Stimulated activated CD4-positive, alpha-beta T cell treated with anti-CD3 and anti-CD28 coated beads, Interleukin-1b, Interleukin-23, amount 100 ng/mL, for 24 hours (primary cell): Measurements from ENCODE around the gene ZNF644.
"Not testable (repeated sequence)": the region's sequence is repeated elsewhere in the genome, so short reads cannot be mapped to it uniquely, and the experiment has no call there.

Source experiments
- DNase-seq, 4 experiments: peaks; one replicate each; pipeline ENCODE4 v3.0.0-alpha.2; 2020; ENCODE audit warnings: low read depth in 4 of 4, low spot score in 1 of 4

ZNF644 gene

DNA sequence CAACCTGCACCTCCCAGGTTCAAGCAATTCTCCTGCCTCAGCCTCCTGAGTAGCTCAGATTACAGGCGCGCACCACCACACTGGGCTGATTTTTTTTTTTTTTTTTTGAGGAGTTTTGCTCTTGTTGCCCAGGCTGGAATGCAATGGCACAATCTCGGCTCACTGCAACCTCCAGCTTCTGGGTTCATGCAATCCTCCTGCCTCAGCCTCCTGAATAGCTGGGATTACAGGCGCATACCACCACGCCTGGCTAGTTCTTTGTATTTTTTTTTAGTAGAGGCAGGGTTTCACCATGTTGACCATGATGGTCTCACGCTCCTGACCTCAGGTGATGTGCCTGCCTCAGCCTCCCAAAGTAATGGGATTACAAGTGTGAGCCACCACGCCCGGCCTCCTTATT lies 93.6 kb downstream of the ZNF644 start:
- not testable (repeated sequence) for DNase-seq

DNA sequence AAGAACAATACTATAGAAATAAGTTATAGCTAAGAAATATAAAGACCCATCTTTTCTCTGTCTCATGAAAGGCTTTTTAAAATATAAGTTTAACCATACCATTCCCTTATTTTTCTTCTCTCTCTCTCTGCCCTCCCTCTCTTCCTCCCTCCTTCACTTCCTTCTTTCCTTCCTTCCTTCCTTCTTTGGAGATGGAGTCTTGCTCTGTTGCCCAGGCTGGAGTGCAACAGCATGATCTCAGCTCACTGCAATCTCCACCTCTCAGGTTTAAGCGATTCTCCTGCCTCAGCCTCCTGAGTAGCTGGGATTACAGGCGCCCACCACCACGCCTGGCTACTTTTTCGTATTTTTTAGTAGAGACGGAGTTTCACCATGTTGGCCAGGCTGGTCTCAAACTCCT lies 94.2 kb downstream of the ZNF644 start:
- DNase-seq: not testable (repeated sequence)

DNA sequence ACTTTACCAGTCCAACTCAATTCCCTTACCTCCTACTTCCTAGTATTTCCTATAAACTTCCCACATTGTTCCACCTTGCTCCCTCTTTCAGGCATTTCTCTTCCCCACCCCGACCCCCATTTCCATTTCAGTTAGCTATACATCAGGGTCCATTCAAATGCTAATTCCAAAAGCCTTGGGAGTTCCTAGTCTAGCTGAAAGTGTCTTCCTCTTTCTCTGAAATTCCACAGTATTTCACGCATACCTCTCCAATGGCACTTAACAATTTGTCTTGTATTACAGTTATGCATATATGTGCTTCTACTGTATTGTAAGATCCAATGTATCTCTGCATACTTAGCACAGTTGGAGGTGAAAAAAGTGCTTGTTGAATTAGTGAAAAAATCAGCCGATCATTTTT lies 94.9 kb downstream of the ZNF644 start:
- DNase-seq: no peak

DNA sequence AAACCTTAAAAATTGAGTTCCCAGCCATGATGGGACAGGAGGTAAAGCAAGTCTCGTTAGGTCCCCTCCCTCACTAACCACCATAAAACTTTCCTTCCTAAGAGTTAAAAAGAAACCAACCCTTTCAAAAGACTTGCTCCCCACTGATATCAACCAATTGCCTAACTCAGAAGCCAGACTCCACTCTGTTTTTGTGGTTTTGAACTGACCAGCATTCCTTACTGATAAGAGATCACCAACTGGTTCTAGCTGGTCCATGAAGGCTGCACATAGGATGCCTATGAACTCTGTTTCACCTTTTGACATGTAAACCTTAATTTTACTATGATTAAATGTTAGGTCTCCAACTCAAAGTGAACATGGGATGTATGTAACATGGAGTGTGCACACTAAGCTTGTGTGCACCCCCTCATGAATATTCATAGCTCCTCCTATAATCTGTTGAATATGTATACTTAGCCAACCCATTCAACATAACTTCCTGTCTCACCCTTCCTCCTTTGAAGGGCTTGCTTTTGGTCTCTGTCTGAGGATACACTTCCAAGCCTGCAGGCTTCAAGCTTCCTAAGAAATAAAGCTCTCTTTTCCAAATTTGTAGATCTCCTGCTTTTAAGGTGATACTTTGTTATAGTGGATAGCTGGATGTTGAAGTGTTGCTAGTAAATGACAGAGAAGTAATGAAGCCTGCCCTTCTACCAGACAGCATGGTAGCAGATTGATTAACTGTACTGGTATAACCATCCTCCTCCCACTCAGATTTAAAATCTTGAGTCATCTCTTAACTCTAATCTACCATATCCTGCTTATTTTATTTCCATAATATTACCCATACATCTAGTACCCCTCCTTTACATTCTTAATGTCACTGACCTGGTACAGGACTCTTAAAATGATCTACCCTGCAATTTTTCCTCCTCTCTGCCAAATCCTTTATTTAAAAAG lies 95.6 kb downstream of the ZNF644 start:
- DNase-seq: no peak

DNA sequence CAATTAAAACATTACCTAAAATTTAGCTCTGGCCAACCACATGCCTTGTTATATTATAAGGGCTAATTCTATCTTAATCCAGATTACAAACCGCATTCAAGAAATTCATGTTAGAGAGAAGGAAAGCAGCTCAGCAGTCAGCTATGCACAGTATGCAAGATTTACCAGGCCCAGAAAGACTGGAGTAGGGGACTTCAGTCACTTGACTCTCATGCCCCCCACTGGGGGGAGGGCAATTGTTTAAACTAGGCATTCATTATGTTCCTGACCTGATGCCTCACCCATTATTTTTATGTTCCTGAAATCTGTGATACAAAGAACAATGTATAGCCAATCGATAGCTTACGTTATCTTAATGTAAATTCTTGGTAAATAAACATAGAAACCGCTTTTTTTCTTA lies 96.9 kb downstream of the ZNF644 start:
- no peak for DNase-seq

DNA sequence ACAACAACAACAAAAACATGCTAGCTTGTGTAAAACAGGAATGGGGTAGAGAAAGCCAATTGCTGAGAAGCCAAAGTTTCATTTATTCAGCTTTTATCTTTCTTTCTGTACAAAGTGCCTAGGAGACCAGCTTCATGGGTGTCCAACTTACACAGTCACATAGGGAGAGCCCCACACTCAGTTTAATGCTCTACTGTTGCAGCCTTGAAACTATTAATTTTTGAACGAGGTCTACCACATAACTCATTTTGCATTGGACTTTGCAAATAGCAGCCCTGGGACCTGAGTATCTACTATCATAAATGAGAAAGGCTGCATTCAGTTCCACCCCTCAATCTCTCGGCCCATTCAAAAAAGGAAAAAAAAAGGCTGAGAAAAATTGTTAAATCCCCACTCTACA lies 98.8 kb downstream of the ZNF644 start:
- no peak for DNase-seq

DNA sequence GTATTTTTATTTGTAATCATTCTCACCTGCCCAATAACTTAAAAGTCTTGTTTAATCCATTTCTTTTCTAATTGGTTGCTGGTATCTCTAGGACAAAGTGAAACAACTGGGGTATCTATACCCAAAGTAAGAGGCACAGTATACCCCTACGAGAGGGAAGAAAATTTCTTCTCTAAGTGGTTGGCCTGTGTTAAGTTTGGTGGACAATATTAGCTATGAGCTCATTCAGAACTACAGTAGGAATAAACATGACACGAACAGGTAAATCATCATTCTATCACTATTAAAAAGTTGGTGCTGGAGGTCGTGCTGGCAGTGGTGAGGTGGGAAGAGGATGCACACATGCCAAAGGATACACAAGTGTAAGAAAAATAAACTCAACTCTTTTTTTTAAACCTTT lies 99.6 kb downstream of the ZNF644 start:
- no peak for DNase-seq

DNA sequence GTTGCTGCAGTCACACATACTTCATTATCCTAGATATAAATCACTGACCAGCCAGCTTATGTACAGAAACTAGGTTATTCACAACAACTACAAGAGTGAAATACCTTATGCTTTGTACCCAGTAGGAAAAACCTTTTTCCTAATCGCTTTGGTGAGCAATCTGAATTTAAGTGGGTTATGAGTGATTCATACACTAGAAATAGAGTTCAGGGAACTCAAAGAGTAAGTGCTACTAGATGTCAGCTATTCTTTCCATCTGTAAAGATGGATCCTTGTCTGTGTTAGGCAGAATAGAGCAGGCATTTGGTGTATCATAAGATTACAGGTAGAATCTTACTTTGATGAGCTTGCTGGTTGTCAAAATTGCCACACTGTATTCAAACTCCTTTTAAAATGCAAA lies 101.9 kb downstream of the ZNF644 start:
- no peak for DNase-seq

DNA sequence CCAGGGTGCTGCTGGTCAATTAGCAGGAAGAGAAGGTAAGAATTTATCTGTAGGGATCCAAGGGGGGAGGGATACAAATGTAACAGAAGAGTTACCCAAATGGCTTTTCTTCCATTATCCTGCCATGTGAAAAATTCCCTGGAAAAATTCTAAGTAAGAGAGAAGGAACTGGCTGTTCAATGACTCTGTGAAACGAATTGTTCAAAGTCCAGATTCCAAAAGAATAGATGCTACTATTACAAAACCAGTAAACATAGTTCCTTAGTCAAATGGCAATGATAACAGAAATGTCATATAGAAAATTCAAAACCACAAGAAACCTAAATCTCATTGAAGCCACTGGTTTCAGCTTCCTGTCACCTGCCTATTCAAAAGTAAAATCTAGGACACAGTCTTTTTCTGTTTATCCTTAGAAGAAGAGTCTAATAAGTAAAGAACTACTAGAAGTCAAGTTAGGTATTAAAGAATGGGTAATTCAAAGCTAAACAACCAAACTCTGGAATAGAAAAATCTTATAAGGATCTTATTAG lies 102.6 kb downstream of the ZNF644 start:
- no peak for DNase-seq

DNA sequence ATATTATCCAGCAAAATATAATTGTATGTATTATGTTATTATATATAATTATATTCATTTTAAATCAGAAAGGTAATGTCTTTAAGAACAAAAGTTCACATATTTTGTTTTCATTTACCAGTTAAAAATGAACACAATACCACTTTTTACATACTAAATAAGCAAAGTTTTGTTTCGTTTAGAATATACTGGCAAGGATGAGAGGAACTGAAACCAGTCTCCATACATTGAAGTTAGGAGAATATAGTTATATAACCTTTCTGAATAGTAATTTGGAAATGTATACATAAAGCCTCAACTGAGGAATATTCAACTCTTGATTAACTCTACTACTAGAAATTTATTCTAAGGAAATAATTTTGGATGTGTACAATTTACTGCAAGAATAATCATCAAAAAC lies 110.5 kb downstream of the ZNF644 start:
- DNase-seq: no peak

DNA sequence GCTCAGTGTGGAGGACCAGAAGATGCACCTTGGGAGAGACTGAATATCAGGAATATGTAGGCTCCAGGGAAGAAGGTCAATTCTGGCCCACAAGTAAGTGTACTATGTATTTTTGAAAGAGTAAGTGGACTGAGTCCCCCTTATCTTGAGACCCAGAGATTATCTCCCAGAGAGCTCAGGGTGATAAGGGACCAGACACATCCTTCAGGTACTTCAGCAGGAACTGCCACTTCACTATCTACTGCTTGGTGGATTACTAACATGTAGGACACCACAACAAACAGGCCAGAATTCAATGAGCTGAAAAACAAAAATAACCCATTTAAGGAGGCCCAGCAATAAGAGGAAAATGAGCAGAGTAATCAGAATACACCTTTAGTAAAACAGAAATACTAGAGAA lies 119.2 kb downstream of the ZNF644 start:
- DNase-seq: no peak

DNA sequence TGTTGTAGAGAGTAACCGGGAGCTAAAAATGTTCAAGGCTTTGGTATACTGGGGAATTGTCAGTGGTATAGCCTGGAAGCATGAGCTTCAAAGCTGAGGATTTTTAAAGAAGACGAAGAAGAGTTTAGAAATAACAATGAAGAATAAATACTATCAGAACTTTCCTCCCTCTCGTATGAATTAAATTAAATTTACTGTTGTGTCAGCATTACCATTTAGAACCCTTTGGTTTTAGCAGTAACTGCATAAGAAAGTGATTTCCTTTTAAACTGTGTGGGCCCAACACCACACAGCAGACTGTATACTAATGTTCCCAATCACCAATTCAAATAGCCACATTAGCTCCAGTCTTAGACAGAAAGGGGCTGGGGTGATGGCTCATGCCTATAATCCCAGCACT lies 122.6 kb downstream of the ZNF644 start:
- no peak for DNase-seq

DNA sequence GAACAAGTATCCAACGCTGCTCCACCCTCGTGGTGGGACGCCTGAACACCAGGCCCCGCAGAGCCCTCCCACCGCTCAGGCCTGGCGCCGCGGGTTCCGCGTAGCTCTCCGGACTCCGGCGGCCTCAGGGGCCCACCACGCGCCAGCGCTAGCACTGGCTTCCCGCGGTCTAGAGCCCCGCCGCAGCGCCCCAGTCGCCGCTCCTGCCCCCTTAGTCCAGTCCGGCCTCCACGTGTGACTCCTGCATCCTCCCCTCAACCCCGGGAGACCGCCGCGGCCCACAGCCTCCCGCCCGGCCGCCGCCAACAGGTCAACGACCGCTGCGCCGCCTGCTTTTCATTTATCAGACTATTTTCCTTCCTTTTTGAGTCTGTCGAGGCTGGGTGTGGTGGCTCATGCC lies 128.2 kb downstream of the ZNF644 start:
- not testable (repeated sequence) for DNase-seq

DNA sequence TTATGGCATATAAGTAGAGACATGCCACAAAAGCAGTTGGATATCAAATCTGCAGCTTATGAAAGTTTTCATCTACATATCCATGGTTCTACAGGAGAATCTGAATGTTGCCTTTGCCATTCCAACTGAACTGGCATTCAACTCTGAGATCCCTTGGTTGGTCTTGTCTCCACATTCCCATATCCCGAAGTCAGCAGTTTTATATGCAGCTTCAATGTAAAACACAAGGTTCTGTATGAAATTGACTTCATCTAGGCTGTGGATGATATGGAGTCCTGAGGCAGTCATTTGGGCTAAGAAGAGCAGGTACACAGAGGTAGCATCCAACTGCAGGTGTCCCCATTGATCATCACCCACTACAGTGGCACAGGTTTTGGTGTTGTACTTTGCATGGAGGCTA lies 129.0 kb downstream of the ZNF644 start:
- DNase-seq: not testable (repeated sequence)

DNA sequence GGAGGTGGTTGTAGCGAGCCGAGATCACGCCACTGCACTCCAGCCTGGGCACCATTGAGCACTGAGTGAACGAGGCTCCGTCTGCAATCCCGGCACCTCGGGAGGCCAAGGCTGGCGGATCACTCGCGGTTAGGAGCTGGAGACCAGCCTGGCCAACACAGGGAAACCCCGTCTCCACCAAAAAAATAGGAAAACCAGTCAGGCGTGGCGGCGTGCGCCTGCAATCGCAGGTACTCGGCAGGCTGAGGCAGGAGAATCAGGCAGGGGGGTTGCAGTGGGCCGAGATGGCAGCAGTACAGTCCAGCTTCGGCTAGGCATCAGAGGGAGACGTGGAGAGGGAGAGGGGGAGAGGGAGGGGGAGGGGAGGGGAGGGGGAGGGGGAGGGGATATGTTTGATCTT lies 129.6 kb downstream of the ZNF644 start:
- DNase-seq: not testable (repeated sequence)

DNA sequence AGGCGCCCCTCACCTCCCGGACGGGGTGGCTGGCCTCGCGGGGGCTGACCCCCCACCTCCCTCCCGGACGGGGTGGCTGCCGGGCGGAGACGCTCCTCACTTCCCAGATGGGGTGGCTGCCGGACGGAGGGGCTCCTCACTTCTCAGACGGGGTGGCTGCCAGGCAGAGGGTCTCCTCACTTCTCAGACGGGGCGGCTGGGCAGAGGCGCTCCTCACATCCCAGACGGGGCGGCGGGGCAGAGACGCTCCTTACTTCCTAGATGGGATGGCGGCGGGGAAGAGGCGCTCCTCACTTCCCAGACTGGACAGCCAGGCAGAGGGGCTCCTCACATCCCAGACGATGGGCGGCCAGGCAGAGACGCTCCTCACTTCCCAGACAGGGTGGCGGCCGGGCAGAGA lies 130.1 kb downstream of the ZNF644 start:
- not testable (repeated sequence) for DNase-seq

DNA sequence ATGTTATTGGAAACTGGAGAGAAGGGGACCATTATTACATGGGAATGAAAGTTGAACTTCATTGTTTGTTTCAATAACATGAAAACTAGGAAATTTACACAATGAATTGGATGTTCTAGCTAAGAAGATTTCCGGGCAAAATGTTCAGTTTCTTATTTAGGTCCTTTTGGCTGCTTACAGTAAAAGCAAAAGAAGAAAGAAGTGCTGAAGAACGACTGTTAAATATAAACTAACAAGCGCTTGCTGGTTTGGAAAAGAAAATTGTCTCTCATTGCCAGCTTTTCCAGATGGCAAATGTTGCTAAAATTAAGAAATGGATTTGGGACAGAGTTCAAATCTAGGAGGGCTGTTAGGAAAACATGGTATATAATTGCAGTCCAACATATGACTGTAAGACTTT lies 139.6 kb downstream of the ZNF644 start:
- no peak for DNase-seq

DNA sequence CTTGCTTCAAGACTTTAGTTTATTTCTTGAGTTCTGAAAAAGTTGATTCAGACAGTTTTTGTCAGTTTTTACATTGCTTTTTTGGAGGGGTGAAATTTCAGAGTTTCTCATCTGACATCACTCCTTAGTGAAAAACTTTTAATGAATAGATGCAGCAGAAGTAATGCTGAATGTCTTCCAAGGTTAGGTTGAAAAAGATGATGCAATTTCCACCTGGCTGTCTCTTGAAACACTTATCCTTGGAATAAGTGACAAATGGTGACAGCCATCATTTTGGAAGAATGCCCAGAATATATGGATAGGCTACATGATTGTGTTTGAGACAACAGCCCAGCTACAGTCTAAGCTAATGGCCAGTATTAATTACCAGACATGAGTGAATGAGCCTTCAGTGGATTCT lies 140.8 kb downstream of the ZNF644 start:
- DNase-seq: no peak

DNA sequence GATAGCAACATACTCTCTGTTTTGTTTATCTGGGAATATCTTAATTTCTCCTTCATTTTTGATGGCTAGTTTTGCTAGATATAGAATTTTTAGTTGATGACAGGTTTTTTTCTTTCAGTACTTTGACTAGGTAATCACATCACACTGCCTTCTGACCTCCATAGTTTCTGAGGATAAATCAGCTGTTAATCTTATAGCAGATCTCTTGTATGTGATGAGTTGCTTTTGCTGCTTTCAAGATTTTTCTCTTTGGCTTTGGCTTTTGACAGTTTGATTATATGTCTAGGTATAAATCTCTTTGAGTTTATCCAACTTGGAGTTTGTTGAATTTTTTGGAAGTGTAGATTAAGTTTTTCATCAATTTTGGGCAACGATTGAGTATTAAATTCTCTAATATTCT lies 142.6 kb downstream of the ZNF644 start:
- no peak for DNase-seq

DNA sequence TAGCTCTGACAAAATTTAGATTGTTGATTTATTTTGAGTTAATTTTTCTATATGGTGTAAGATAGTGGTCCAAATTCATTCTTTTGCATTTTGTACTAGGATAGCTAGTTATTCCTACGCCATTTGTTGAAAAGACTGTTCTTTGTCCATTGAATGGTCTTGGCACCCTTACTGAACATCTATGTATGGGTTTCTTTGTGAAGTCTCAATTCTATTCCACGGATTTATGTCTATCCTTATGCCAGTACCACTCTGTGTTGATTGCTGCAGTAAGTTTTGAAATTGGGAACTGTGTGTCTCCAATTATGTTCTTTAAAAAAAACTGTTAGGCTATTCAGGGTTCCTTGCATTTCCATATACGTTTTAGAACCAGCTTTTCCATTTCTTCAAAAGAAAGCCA lies 145.7 kb downstream of the ZNF644 start:
- no peak for DNase-seq
